Uterus (tissue), 2 donors: Measurements from ENCODE around the gene TRMU.

Source experiments
- POLR2A ChIP-seq, 2 donors: fragments of 450-650 bp; IDR thresholded peaks; one replicate each; pipeline ENCODE4 v1.6.1; 2016; ENCODE audit warnings: antibody characterized with exemption in 2 of 2, mild to moderate bottlenecking in 1 of 2, moderate library complexity in 1 of 2
- TF ChIP-seq, protein P1 (sequence below), 4 experiments: fragments of 200-600 bp in 2 of 4; fragments of 450-650 bp in 2 of 4; sonication (generic) in 2 of 4; IDR thresholded peaks; one replicate each; pipeline ENCODE4 v1.5.1; 2016 to 2019; ENCODE audit warnings: antibody characterized with exemption in 4 of 4, mild to moderate bottlenecking in 2 of 4, moderate library complexity in 1 of 4

DNA sequence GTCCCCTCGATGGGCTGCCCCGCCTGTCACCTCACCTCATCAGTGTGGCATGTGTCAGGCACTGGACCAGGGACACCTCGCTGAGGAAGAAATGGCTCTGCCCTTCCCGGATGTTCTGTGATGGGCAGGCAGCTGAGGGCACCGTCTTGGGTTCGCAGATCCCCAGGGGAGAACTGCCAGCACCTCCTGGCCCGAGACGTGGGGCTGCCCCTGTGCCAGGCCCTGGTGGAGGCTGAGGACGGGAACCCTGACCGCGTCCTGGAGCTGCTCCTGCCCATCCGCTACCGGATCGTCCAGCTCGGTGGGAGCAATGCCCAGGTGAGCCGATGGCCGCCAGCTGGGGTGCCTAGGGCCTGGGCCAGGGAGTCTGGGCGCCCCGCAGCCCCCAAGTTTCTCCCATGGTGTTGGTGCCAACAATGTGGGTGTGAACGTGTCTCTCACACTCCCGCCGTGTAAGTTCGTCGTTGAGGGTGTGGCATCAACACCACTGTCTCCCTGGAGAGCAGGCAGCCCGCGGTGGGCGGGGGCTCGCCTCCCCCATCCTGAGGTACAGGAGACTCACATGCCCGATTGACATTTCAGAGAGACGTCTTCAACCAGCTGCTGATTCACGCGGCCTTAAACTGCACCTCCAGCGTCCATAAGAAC is 46.1 kb upstream of the TRMU start:
- TF ChIP-seq, protein P1, sequence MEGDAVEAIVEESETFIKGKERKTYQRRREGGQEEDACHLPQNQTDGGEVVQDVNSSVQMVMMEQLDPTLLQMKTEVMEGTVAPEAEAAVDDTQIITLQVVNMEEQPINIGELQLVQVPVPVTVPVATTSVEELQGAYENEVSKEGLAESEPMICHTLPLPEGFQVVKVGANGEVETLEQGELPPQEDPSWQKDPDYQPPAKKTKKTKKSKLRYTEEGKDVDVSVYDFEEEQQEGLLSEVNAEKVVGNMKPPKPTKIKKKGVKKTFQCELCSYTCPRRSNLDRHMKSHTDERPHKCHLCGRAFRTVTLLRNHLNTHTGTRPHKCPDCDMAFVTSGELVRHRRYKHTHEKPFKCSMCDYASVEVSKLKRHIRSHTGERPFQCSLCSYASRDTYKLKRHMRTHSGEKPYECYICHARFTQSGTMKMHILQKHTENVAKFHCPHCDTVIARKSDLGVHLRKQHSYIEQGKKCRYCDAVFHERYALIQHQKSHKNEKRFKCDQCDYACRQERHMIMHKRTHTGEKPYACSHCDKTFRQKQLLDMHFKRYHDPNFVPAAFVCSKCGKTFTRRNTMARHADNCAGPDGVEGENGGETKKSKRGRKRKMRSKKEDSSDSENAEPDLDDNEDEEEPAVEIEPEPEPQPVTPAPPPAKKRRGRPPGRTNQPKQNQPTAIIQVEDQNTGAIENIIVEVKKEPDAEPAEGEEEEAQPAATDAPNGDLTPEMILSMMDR (IDR thresholded peaks at IDR 0.05) = no peak
- TF ChIP-seq POLR2A (IDR thresholded peaks at IDR 0.05) = no peak
